ENCODE measurements around the gene CCDC146.

Gene CCDC146

GRCh38 chr7:77184990-77185389 lies 62.6 kb downstream of the CCDC146 start:
- ATAC-seq (ENCODE audit: insufficient read depth, low read depth) (no peak), DNase-seq (no peak)
- no peaks in the 10 kb centered on the region for H3K27me3 ChIP-seq (ENCODE audit: insufficient read depth, low read length, poor library complexity)
- no peak overlapping the region for H3K9ac ChIP-seq (ENCODE audit: low read depth, low read length)
- no peak for TF ChIP-seq CTCF (IDR thresholded peaks at IDR 0.05; ENCODE audit: borderline replicate concordance, extremely low read depth, low read length, poor library complexity, severe bottlenecking)
- TF ChIP-seq EZH2 (IDR thresholded peaks at IDR 0.05; ENCODE audit: borderline replicate concordance, low read depth, low read length, severe bottlenecking), result no peak
- H3K4me3 ChIP-seq (ENCODE audit: low read depth in 1 of 2, low read length in 2 of 2), result no peak overlapping the region
- no peaks in the 10 kb centered on the region for H4K20me1 ChIP-seq (ENCODE audit: insufficient read depth, low read length)
- H3K9me3 ChIP-seq (ENCODE audit: insufficient read depth, low read length, severe bottlenecking), result no peaks in the 10 kb centered on the region
- no peaks in the 10 kb centered on the region for H3K4me1 ChIP-seq (ENCODE audit: insufficient read depth, low read length)
- H2AFZ ChIP-seq (ENCODE audit: low read depth, low read length), result no peak overlapping the region
- no peak overlapping the region for H3K4me2 ChIP-seq (ENCODE audit: insufficient read depth, low read length)
- no peaks in the 10 kb centered on the region for H3K79me2 ChIP-seq (ENCODE audit: insufficient read depth, low read length)
- no peaks in the 10 kb centered on the region for H3K36me3 ChIP-seq (ENCODE audit: insufficient read depth, low read length)
- H3K27ac ChIP-seq (ENCODE audit: low read length), result no peak overlapping the region

GRCh38 chr7:77185866-77186265 lies 63.5 kb downstream of the CCDC146 start:
- H3K36me3 ChIP-seq (ENCODE audit: insufficient read depth, low read length), result no peaks in the 10 kb centered on the region
- no peaks in the 10 kb centered on the region for H4K20me1 ChIP-seq (ENCODE audit: insufficient read depth, low read length)
- no peak overlapping the region for H3K27ac ChIP-seq (ENCODE audit: low read length)
- no peaks in the 10 kb centered on the region for H3K79me2 ChIP-seq (ENCODE audit: insufficient read depth, low read length)
- TF ChIP-seq EZH2 (IDR thresholded peaks at IDR 0.05; ENCODE audit: borderline replicate concordance, low read depth, low read length, severe bottlenecking), result no peak
- no peak for TF ChIP-seq CTCF (IDR thresholded peaks at IDR 0.05; ENCODE audit: borderline replicate concordance, extremely low read depth, low read length, poor library complexity, severe bottlenecking)
- ATAC-seq (ENCODE audit: insufficient read depth, low read depth) (no peak), DNase-seq (no peak)
- no peak overlapping the region for H3K9ac ChIP-seq (ENCODE audit: low read depth, low read length)
- H3K27me3 ChIP-seq (ENCODE audit: insufficient read depth, low read length, poor library complexity), result no peaks in the 10 kb centered on the region
- no peak overlapping the region for H3K4me3 ChIP-seq (ENCODE audit: low read depth in 1 of 2, low read length in 2 of 2)
- no peaks in the 10 kb centered on the region for H3K4me1 ChIP-seq (ENCODE audit: insufficient read depth, low read length)
- H2AFZ ChIP-seq (ENCODE audit: low read depth, low read length), result no peak overlapping the region
- no peaks in the 10 kb centered on the region for H3K9me3 ChIP-seq (ENCODE audit: insufficient read depth, low read length, severe bottlenecking)
- no peak overlapping the region for H3K4me2 ChIP-seq (ENCODE audit: insufficient read depth, low read length)

- no peaks in the 10 kb centered on the region for H3K9me3 ChIP-seq (ENCODE audit: insufficient read depth, low read length, severe bottlenecking)
- H2AFZ ChIP-seq (ENCODE audit: low read depth, low read length), result no peak overlapping the region
- no peak overlapping the region for H3K9ac ChIP-seq (ENCODE audit: low read depth, low read length)
- no peak for TF ChIP-seq CTCF (IDR thresholded peaks at IDR 0.05; ENCODE audit: borderline replicate concordance, extremely low read depth, low read length, poor library complexity, severe bottlenecking)
- TF ChIP-seq EZH2 (IDR thresholded peaks at IDR 0.05; ENCODE audit: borderline replicate concordance, low read depth, low read length, severe bottlenecking), result no peak
- no peak overlapping the region for H3K4me2 ChIP-seq (ENCODE audit: insufficient read depth, low read length)
- H3K79me2 ChIP-seq (ENCODE audit: insufficient read depth, low read length), result no peaks in the 10 kb centered on the region
- no peaks in the 10 kb centered on the region for H4K20me1 ChIP-seq (ENCODE audit: insufficient read depth, low read length)
- H3K4me3 ChIP-seq (ENCODE audit: low read depth in 1 of 2, low read length in 2 of 2), result no peak overlapping the region
- peaks cover 17% of the 10 kb centered on the region for H3K4me1 ChIP-seq (ENCODE audit: insufficient read depth, low read length)
- H3K27ac ChIP-seq (ENCODE audit: low read length), result no peak overlapping the region
- no peaks in the 10 kb centered on the region for H3K36me3 ChIP-seq (ENCODE audit: insufficient read depth, low read length)
- no peaks in the 10 kb centered on the region for H3K27me3 ChIP-seq (ENCODE audit: insufficient read depth, low read length, poor library complexity)
- DNase-seq, result no peak
- ATAC-seq (ENCODE audit: insufficient read depth, low read depth), result no peak
Measured at GRCh38 chr7:77188731-77189437, 66.5 kb downstream of the CCDC146 start.
